HG03095 (cell line): ENCODE data around the gene FOLH1.
"Not testable (repeated sequence)": the region's sequence is repeated elsewhere in the genome, so short reads cannot be mapped to it uniquely, and the experiment has no call there.

Source experiments
- ATAC-seq: cut with Tn5 transposase; IDR thresholded peaks from one replicate; pipeline ENCODE4 v1.9.1; 2021; ENCODE audit warnings: moderate library complexity; ENCODE audit not compliant: unreplicated experiment

FOLH1 gene

DNA sequence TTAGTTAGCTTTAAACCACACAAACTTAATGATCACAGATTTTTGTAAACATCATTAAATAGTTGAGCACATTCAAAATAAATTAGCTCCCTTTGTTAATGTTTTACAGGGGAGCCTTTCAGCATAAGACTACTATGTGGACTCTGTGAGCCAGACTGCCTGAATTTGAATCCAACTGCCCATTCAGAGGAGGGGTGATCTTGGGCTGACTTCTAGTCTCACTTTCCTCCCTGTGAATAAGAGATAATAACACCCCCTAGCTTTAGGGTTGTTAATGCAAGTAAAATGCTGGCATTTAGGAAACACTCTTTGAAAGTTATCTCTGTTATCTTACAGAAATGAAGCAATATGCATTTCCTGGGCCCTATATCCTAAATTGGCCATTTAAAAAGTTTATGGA, 23.6 kb downstream of the FOLH1 start:
- ATAC-seq = not testable (repeated sequence)

DNA sequence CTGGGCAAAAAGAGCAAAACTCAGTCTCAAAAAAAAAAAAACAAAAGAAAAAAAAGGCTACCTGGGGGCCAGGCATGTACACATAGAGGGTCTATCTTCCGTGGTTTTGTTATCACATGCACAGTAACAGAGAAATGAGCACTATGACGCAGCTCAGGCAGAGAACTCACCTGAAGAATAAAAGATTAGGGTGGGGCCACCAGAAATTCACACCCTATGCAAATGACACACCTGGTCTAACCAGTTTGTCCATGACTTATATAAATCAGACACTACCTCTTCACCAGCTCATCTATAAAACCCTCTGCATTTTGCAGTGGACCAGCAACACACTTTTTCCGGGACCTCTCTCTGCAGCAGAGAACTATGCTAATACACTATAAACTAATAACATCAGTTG, 30.5 kb downstream of the FOLH1 start:
- not testable (repeated sequence) for ATAC-seq

DNA sequence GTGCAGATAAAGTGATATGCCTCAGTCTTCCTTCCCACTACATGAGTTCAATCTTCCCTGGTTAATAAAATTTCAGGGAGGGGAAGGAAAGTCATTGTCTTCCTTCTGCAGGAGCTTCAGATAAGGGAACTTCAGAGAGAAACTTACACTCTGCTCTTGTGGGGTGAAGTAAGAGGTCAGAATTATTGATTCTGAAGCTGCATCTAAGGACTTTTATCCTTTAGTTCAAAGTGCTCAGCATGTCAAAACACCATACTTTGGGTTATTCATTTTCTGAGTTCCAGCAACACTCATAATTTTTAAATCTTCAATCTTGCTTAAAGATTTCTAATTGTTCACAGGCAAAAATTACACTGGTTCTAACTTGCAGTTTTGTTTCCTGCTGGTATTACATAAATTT, 33.0 kb downstream of the FOLH1 start:
- not testable (repeated sequence) for ATAC-seq

DNA sequence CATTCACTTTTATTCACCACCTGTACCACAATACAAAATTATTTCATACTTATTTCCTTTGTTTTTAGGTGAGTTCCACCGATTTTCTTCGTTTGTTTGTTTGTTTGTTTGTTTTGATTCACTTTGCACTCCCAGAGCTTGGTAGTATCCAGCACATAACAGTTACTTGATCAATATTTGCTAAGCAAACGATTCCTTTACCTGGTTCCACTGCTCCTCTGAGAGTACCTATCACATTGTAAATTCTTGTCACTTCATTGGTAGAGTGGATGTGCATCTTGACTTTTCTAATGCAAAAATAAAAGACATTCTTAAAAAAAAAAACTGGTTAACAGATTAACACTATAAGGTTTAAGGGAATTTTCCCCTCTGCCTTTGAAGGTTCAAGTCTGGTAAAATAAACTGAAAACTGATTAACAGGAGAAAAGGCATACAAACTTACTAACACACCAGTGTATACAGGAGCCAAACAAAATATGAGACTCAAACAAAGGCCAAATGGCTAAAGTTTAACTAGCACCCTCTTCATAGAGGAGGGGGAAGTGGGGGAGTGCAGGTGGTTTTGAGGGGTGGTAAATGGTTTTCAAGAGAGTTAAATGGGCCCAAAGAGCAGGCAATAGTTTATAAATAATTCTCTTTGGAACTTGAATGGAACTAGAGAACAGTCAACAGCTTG, 33.6 kb downstream of the FOLH1 start:
- not testable (repeated sequence) for ATAC-seq

DNA sequence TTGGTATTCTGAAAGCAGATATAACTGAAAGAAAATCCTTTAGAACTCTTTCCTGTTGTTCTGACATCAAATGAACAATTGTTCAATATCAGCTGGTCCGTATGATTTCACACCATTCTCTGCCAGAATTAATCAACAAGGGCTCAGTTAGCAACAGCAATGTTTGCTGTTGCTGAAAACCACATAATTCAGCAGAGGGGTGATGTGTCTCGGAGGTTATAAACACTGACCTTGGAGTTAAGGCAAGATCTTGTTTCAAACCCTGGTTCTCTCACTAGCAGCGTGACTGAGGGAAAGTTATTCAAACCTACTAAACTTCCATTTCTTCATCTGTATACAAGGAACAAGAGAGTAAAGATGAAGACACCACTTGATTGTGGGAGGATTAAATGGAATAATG, 36.8 kb downstream of the FOLH1 start:
- not testable (repeated sequence) for ATAC-seq

DNA sequence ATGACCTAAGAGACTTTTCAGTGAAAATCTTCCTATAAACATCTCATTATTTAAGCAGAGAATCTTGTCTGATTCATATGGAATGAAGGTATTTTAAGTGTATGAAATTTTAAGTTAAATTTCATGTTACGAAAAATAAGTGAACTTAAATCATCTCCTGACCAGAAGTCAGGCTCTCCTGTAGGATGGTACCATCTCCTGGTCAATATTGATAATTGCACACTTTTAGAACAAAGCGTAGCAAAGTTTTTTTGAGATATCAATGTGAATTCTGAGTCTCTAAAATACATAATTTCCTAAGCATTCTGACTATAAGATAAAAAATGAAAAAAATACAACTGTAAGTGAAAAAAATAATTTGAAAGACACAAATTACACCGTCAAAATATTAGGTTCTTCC, 38.8 kb downstream of the FOLH1 start:
- ATAC-seq = not testable (repeated sequence)

DNA sequence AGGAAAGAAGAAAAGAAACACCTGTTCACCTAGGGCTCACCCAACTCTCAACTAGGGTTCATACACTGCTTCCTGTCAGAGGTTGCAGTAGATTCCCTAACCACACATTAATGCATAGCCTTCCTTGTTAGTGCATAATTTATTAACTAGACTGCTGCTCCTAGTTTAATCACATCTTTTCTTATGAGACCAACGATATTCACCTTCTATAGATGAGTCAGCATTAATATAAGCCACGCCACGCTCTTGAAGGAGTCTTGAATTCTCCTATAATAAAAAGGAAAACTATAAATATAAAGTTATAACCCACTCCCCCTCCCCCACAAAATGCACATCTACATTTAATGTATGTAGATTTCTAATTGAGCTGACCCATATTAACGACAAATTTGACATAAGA, 39.4 kb downstream of the FOLH1 start:
- ATAC-seq = not testable (repeated sequence)

DNA sequence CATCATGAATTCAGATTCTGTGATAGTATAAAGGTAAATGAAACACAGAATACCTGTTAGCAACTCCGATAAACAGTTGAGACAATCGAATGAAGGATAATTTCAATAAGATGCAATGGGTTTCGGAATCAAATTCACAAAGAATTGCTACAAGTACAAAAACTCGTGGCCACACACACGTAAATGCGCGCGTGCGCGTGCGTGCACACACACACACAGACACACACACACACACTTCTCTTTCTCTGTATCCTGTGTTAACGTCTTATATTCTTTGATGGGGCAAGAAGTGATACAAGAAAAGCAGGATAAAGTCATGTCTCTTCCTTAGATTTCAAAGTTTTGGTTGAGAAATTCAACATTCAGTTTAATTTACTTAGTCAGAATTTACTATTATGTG, 57.2 kb downstream of the FOLH1 start:
- no peak for ATAC-seq

DNA sequence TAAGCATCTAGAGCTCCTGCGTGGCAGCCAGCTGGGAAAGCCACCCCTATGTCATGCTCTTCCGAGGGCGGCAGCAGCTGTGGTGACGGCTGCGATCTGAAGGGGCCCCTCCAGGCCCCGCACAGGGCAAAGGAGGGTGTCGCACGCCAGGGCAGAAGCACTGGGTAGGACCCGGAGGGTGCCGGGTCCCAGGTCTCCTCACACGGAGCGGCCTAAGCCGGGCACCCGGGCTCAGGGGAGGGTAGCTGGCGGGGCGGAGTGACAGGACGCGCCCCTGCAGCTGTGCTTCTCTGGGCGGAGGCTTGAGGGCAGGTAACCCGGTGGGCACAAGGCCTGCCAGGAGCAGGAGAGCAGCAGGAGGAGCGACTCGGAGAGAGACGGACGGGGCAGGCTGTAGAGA, 106.0 kb downstream of the FOLH1 start:
- ATAC-seq = not testable (repeated sequence)
